ENCODE results near the gene ALOX5.

Gene ALOX5

GRCh38 chr10:45427970-45428366, 54.0 kb downstream of the ALOX5 start:
- DNase-seq (ENCODE audit: low spot score): no peak
- TF ChIP-seq CTCF (IDR thresholded peaks at IDR 0.05; ENCODE audit: borderline replicate concordance, control extremely low read depth, extremely low read depth, insufficient read depth, missing control alignments): no peak
- in situ Hi-C loops (cut with MboI; ENCODE audit: low sequenced_read_pairs, unreplicated experiment): no loop called here

- DNase-seq (ENCODE audit: low spot score): no peak
- in situ Hi-C loops (cut with MboI; ENCODE audit: low sequenced_read_pairs, unreplicated experiment): no loop called here
- TF ChIP-seq CTCF (IDR thresholded peaks at IDR 0.05; ENCODE audit: borderline replicate concordance, control extremely low read depth, extremely low read depth, insufficient read depth, missing control alignments): no peak
These were observed 54.8 kb downstream of the ALOX5 start for GRCh38 chr10:45428611-45429510.

- no peak for DNase-seq (ENCODE audit: low spot score)
- no peak for TF ChIP-seq CTCF (IDR thresholded peaks at IDR 0.05; ENCODE audit: borderline replicate concordance, control extremely low read depth, extremely low read depth, insufficient read depth, missing control alignments)
- in situ Hi-C loops (cut with MboI; ENCODE audit: low sequenced_read_pairs, unreplicated experiment): no loop called here
These were observed 55.8 kb downstream of the ALOX5 start for GRCh38 chr10:45429790-45430189.

- TF ChIP-seq CTCF (IDR thresholded peaks at IDR 0.05; ENCODE audit: borderline replicate concordance, control extremely low read depth, extremely low read depth, insufficient read depth, missing control alignments): no peak
- in situ Hi-C loops (cut with MboI; ENCODE audit: low sequenced_read_pairs, unreplicated experiment): no loop called here
These were observed 58.1 kb downstream of the ALOX5 start for GRCh38 chr10:45432113-45432512.

GRCh38 chr10:45432700-45433472, 58.9 kb downstream of the ALOX5 start:
- no peak for DNase-seq (ENCODE audit: low spot score)
- in situ Hi-C loops (cut with MboI; ENCODE audit: low sequenced_read_pairs, unreplicated experiment): no loop called here
- no peak for TF ChIP-seq CTCF (IDR thresholded peaks at IDR 0.05; ENCODE audit: borderline replicate concordance, control extremely low read depth, extremely low read depth, insufficient read depth, missing control alignments)

More at GRCh38 chr10:45432113-45432512, 58.1 kb downstream of the ALOX5 start:
- DNase-seq (ENCODE audit: low spot score): no peak

GRCh38 chr10:45433716-45434469, 59.9 kb downstream of the ALOX5 start:
- DNase-seq (ENCODE audit: low spot score): peak; percentile 73
- in situ Hi-C loops (cut with MboI; ENCODE audit: low sequenced_read_pairs, unreplicated experiment): no loop called here
- TF ChIP-seq CTCF (IDR thresholded peaks at IDR 0.05; ENCODE audit: borderline replicate concordance, control extremely low read depth, extremely low read depth, insufficient read depth, missing control alignments): no peak

Data from GM13976 (cell line).